ENCODE measurements around the gene ABCG2. TPM values are rescaled to one million over a fixed set of nuclear protein-coding genes. Genes with fewer than 3 reads are reported as not detected.

Gene ABCG2
- total RNA-seq, 2 donors from 2014 or later = 0.31 to 4.0 TPM

DNA sequence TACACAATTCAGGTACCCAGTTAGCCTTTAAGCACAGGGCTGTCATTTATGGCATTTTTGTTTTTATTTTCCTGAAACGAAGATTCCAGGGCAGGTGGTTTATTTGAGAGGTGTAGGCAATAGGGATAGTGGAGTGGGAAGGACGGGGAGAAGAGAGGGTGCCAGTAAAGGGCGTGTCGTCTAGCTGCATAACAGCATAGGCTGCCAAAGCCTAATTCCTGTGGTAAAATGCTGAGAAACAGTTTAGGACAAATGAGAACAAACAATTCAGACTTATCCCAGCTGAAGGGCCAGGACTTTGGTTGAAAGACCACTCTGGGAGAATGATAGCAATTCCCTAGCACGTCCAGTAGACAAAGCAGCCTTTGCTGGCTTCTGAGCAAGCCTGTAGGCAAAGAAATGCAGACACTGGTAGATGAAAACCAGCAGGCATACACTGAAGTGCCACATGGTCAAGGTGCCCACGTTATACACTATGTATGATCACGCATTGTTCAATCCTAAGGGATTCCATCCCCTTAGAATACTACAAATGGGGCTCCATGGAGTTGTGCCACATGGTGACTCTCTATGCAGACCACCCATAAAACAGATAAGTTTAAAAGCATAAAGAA lies 80.4 kb downstream of the ABCG2 start:
- Histone ChIP-seq H3K27ac (ENCODE audit: low read depth, low read length) (no peak overlapping the region), H3K36me3 (ENCODE audit: control insufficient read depth, insufficient read depth, low read length) (peaks cover 26% of the 10 kb centered on the region), H3K4me1 (ENCODE audit: control insufficient read depth, insufficient read depth, low read length) (no peaks in the 10 kb centered on the region), H3K27me3 (ENCODE audit: control insufficient read depth, insufficient read depth, low read length, poor library complexity, severe bottlenecking) (no peaks in the 10 kb centered on the region), H3K9ac (ENCODE audit: extremely low read depth, low read length, poor library complexity, severe bottlenecking) (no peak overlapping the region), H3K9me3 (ENCODE audit: control insufficient read depth, low read length) (no peaks in the 10 kb centered on the region), H3K4me3 (ENCODE audit: low read length) (no peak overlapping the region)
- H3K4me1 Mint-ChIP-seq = no peaks in the 10 kb centered on the region
- H3K27ac Mint-ChIP-seq = no peak overlapping the region
- H3K27me3 Mint-ChIP-seq (ENCODE audit: insufficient read depth) = no peaks in the 10 kb centered on the region
- no peak for DNase-seq
- no peaks in the 10 kb centered on the region for H3K9me3 Mint-ChIP-seq
- TF ChIP-seq, protein P1, sequence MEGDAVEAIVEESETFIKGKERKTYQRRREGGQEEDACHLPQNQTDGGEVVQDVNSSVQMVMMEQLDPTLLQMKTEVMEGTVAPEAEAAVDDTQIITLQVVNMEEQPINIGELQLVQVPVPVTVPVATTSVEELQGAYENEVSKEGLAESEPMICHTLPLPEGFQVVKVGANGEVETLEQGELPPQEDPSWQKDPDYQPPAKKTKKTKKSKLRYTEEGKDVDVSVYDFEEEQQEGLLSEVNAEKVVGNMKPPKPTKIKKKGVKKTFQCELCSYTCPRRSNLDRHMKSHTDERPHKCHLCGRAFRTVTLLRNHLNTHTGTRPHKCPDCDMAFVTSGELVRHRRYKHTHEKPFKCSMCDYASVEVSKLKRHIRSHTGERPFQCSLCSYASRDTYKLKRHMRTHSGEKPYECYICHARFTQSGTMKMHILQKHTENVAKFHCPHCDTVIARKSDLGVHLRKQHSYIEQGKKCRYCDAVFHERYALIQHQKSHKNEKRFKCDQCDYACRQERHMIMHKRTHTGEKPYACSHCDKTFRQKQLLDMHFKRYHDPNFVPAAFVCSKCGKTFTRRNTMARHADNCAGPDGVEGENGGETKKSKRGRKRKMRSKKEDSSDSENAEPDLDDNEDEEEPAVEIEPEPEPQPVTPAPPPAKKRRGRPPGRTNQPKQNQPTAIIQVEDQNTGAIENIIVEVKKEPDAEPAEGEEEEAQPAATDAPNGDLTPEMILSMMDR (conservative IDR thresholded peaks at IDR 0.05) = no peak
- 95 to 98% methylated on average over 7 of the region's 7 CpGs for WGBS, 2 experiments (ENCODE audit: insufficient coverage in 1 of 2, insufficient read length in 1 of 2)
- peaks cover 26% of the 10 kb centered on the region for H3K36me3 Mint-ChIP-seq (ENCODE audit: low read depth)
- H3K4me3 Mint-ChIP-seq = no peak overlapping the region

DNA sequence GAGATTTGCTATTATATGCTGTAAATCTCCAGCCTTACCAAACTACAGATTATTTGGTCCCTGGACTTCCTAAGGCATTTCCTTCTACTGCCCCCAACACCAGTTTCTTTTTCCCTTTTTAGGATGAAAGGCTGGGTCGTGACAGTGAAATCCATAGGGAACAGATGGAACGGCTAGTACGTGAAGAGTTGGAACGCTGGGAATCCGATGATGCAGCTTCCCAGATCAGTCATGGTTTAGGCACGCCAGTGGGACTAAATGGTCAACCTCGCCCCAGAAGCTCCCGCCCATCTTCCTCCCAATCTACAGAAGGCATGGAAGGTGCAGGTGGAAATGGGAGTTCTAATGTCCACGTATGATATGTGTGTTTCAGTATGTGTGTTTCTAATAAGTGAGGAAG lies 83.1 kb downstream of the ABCG2 start:
- Mint-ChIP-seq H3K4me1 (no peaks in the 10 kb centered on the region), H3K9me3 (peaks cover 14% of the 10 kb centered on the region), H3K36me3 (ENCODE audit: low read depth) (peaks cover 52% of the 10 kb centered on the region), H3K27ac (no peak overlapping the region), H3K27me3 (ENCODE audit: insufficient read depth) (no peaks in the 10 kb centered on the region), H3K4me3 (no peak overlapping the region)
- Histone ChIP-seq H3K27ac (ENCODE audit: low read depth, low read length) (no peak overlapping the region), H3K27me3 (ENCODE audit: control insufficient read depth, insufficient read depth, low read length, poor library complexity, severe bottlenecking) (no peaks in the 10 kb centered on the region), H3K36me3 (ENCODE audit: control insufficient read depth, insufficient read depth, low read length) (peaks cover 50% of the 10 kb centered on the region), H3K4me1 (ENCODE audit: control insufficient read depth, insufficient read depth, low read length) (no peaks in the 10 kb centered on the region), H3K9me3 (ENCODE audit: control insufficient read depth, low read length) (peaks cover 18% of the 10 kb centered on the region), H3K9ac (ENCODE audit: extremely low read depth, low read length, poor library complexity, severe bottlenecking) (no peak overlapping the region), H3K4me3 (ENCODE audit: low read length) (no peak overlapping the region)
- DNase-seq = no peak
- 95 to 97% methylated on average over 5 to 9 of the region's 9 CpGs for WGBS, 2 experiments (ENCODE audit: insufficient coverage in 1 of 2, insufficient read length in 1 of 2)
- TF ChIP-seq, protein P1 (conservative IDR thresholded peaks at IDR 0.05) = no peak

DNA sequence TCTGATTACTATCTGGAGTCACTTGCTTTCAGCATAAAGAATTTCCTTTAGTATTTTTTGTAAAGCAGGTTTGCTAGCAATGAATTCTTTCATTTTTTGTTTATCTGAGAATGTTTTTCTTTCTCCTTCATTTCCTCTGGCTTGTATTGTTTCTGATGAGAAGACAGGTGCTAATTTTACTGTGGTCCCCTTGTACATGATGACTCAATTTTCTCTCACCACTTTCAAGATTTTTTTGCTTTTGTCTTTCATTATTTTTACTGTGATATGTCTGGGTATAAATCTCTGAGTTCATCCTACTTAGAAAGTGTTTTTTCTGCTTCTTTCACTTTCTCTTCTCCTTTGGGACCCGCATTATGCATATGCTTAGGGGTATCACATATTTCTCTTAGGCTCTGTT lies 88.4 kb downstream of the ABCG2 start:
- H3K4me1 Mint-ChIP-seq = no peaks in the 10 kb centered on the region
- no peak for DNase-seq
- 88 to 100% methylated on average over 1 of the region's 1 CpG for WGBS, 2 experiments (ENCODE audit: insufficient coverage in 1 of 2, insufficient read length in 1 of 2)
- H3K4me3 Mint-ChIP-seq = no peak overlapping the region
- no peaks in the 10 kb centered on the region for H3K27me3 Mint-ChIP-seq (ENCODE audit: insufficient read depth)
- Histone ChIP-seq H3K4me3 (ENCODE audit: low read length) (no peak overlapping the region), H3K36me3 (ENCODE audit: control insufficient read depth, insufficient read depth, low read length) (peaks cover 81% of the 10 kb centered on the region), H3K4me1 (ENCODE audit: control insufficient read depth, insufficient read depth, low read length) (peaks cover 2% of the 10 kb centered on the region), H3K9me3 (ENCODE audit: control insufficient read depth, low read length) (peaks cover 43% of the 10 kb centered on the region), H3K9ac (ENCODE audit: extremely low read depth, low read length, poor library complexity, severe bottlenecking) (no peak overlapping the region), H3K27ac (ENCODE audit: low read depth, low read length) (no peak overlapping the region), H3K27me3 (ENCODE audit: control insufficient read depth, insufficient read depth, low read length, poor library complexity, severe bottlenecking) (no peaks in the 10 kb centered on the region)
- H3K9me3 Mint-ChIP-seq = peaks cover 23% of the 10 kb centered on the region
- TF ChIP-seq, protein P1 (conservative IDR thresholded peaks at IDR 0.05) = no peak
- H3K27ac Mint-ChIP-seq = no peak overlapping the region
- H3K36me3 Mint-ChIP-seq (ENCODE audit: low read depth) = peaks cover 82% of the 10 kb centered on the region
